HCT116 (cell line): ENCODE data around the gene FFAR1.

Source experiments
- CTCF ChIP-seq, 3 experiments: fragments of 200-600 bp in 1 of 3; sonication (generic) in 1 of 3; IDR thresholded peaks in 2 of 3; conservative IDR thresholded peaks in 1 of 3; 2 replicates each; pipeline ENCODE4 v1.5.1; 2012 to 2017; ENCODE audit warnings: low read depth in 2 of 3, low read length in 2 of 3, antibody characterized with exemption in 1 of 3, borderline replicate concordance in 1 of 3, control low read depth in 1 of 3, mild to moderate bottlenecking in 1 of 3, mixed read lengths in 1 of 3, mixed run types in 1 of 3, moderate library complexity in 1 of 3; ENCODE audit not compliant: insufficient read depth in 1 of 3
- POLR2A ChIP-seq: IDR thresholded peaks from 2 replicates; pipeline ENCODE4 v1.7.0; 2011; ENCODE audit warnings: borderline replicate concordance; ENCODE audit not compliant: insufficient read depth, insufficient read length; ENCODE audit errors: extremely low read depth
- POLR2AphosphoS5 ChIP-seq: IDR thresholded peaks from 2 replicates; pipeline ENCODE4 v1.6.1; 2011; ENCODE audit warnings: mild to moderate bottlenecking, low read depth, low read length, moderate library complexity

DNA sequence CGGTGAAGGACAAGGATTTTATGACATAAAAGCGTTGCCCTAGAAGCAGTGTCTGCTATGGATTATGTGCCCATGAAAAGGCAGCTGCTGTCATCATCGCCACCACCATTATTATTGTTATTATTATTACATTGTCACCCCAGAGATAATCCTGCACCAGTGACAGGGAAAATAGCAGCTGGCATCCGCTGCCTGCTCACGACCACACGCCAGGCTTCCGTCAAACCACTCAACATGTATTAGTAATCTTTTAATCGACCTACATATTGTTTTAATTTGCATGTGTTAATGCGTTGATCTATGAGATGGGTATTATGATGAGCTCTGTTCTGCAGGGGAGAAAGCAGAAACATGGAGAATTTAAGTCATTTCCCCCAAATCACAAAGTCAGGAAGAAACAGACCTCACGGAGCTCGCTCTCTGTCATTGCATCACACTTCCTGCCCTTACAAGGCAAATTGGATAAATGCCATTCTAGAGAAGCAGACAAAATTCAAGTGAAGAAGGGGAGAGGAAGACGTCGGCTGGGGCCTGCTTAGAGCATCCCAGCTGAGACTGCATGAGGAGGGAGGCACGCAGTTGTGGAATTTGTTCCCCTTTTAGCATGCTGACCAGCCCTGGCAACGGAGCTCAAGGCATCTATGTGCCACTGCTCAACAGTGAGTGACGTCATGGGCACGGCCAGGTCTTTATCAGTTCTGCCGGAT is 10.3 kb downstream of the FFAR1 start, which contains the start of gene FFAR3:
- TF ChIP-seq CTCF (IDR thresholded peaks at IDR 0.05 in 2 of 3, conservative IDR thresholded peaks at IDR 0.05 in 1 of 3; ENCODE audit: borderline replicate concordance in 1 of 3, insufficient read depth in 1 of 3, low read depth in 2 of 3, low read length in 2 of 3) (no peak), POLR2AphosphoS5 (no peak), POLR2A (no peak)
